ENCODE data around the gene HOXB2. TPM values are rescaled to one million over a fixed set of nuclear protein-coding genes. Genes with fewer than 3 reads are reported as not detected.

The HOXB2 gene
- total and polyA plus RNA-seq, 9 of the 15 experiments (the other 6 are each of a cell fraction or from before 2014, with no cell fraction given): 2.1 to 97.7 (median 21.2) TPM

GRCh38 chr17:48564188-48565021 lies 19.5 kb upstream of the HOXB2 start:
- BruUV-seq (replicated peaks): no TSS peak
- Histone ChIP-seq H3K27me3 (ENCODE audit: control insufficient read depth in 2 of 2, insufficient read depth in 2 of 2, low read length in 2 of 2) (no peaks in the 10 kb centered on the region), H3K9me1 (ENCODE audit: control insufficient read depth, insufficient read depth, low read length) (peaks cover 6% of the 10 kb centered on the region), H3K36me3 (ENCODE audit: control insufficient read depth, insufficient read depth, low read length) (peaks cover 89% of the 10 kb centered on the region; the same call in 2 of the 3 replicates), H3K4me2 (ENCODE audit: insufficient read depth, low read length) (no peak overlapping the region), H3K9ac (ENCODE audit: insufficient read depth in 1 of 2, low read depth in 2 of 2, low read length in 2 of 2) (no peak overlapping the region), H3K27ac (ENCODE audit: extremely low read depth, low read depth, low read length) (no peak overlapping the region), H3K9me3 (replicated peaks; ENCODE audit: control insufficient read depth, insufficient read depth, low read depth, low read length) (no peaks in the 10 kb centered on the region), H3K4me3 (no peak overlapping the region), H2AFZ (ENCODE audit: low read depth, low read length) (no peak overlapping the region), H4K20me1 (replicated peaks; ENCODE audit: control insufficient read depth, insufficient read depth, low read length) (no peaks in the 10 kb centered on the region; the same call in 1 of the 2 replicates), H3K4me1 (replicated peaks in 1 of 2; ENCODE audit: control insufficient read depth in 2 of 2, insufficient read depth in 2 of 2, low read length in 2 of 2) (peaks cover 8 to 16% of the 10 kb centered on the region in 2 experiments), H3K79me2 (ENCODE audit: control insufficient read depth, insufficient read depth, low read length) (peaks cover 46% of the 10 kb centered on the region)
- ChIA-PET POLR2A (interaction anchor here (0.6 to 3.9 kb wide), 3 partner anchors 8 to 1647 kb away, joined by 3 to 21 read pairs (median 4); no protein-coding TSS in a partner anchor), CTCF (ENCODE audit: low intra/inter-chr PET ratio) (no interaction called here)
- no peak for ATAC-seq
- DNase-seq (ENCODE audit: extremely low read depth in 1 of 4, low spot score in 3 of 4): peak in 1 of 4 experiments; percentile 33
- TF ChIP-seq BMI1 (IDR thresholded peaks at IDR 0.05; ENCODE audit: low read length) (no peak), ZBTB33 (CRISPR knock-in tag; IDR thresholded peaks at IDR 0.05) (0 out of 2 replicates have a peak, but pooled peaks have one; percentile 7), SFPQ (IDR thresholded peaks at IDR 0.05; ENCODE audit: low read depth, low read length) (no peak), RBM39 (optimal IDR thresholded peaks at IDR 0.05; ENCODE audit: low read depth, low read length) (no peak), MAZ (CRISPR knock-in tag; conservative IDR thresholded peaks at IDR 0.05 in 1 of 2, IDR thresholded peaks at IDR 0.05 in 1 of 2) (no peak), ZNF324 (CRISPR knock-in tag; IDR thresholded peaks at IDR 0.05) (no peak), RBM34 (IDR thresholded peaks at IDR 0.05; ENCODE audit: borderline replicate concordance, insufficient read depth, low read length) (no peak), ZNF143 (CRISPR knock-in tag; IDR thresholded peaks at IDR 0.05) (no peak)
- in situ Hi-C loops (cut with MboI) (no loop called here), intact Hi-C loops (cut with micrococcal nuclease) (no loop called here)
- no peak for FAIRE-seq
- 90% methylated on average over 26 of the region's 73 CpGs for WGBS (ENCODE audit: insufficient coverage, low coverage, missing lambda C conversion rate)
